ENCODE measurements around the gene ZNF618.

Gene ZNF618

GRCh38 chr9:113973226-113973625 is 97.1 kb downstream of the ZNF618 start:
- H3K4me3 ChIP-seq: no peak overlapping the region
- no peak overlapping the region for H3K27ac ChIP-seq

GRCh38 chr9:113973963-113974413 is 97.9 kb downstream of the ZNF618 start:
- no peak overlapping the region for H3K27ac ChIP-seq
- H3K4me3 ChIP-seq: no peak overlapping the region

- Histone ChIP-seq H3K4me3 (no peak overlapping the region), H3K27ac (no peak overlapping the region)
Measured at GRCh38 chr9:113976915-113977314, 100.8 kb downstream of the ZNF618 start.

GRCh38 chr9:113978725-113979342 is 102.7 kb downstream of the ZNF618 start:
- no peak overlapping the region for H3K4me3 ChIP-seq

GRCh38 chr9:113979343-113980127 is 103.4 kb downstream of the ZNF618 start:
- H3K27ac ChIP-seq: no peak overlapping the region
- no peak overlapping the region for H3K4me3 ChIP-seq

More at GRCh38 chr9:113978725-113979342, 102.7 kb downstream of the ZNF618 start:
- H3K27ac ChIP-seq: no peak overlapping the region

DNA sequence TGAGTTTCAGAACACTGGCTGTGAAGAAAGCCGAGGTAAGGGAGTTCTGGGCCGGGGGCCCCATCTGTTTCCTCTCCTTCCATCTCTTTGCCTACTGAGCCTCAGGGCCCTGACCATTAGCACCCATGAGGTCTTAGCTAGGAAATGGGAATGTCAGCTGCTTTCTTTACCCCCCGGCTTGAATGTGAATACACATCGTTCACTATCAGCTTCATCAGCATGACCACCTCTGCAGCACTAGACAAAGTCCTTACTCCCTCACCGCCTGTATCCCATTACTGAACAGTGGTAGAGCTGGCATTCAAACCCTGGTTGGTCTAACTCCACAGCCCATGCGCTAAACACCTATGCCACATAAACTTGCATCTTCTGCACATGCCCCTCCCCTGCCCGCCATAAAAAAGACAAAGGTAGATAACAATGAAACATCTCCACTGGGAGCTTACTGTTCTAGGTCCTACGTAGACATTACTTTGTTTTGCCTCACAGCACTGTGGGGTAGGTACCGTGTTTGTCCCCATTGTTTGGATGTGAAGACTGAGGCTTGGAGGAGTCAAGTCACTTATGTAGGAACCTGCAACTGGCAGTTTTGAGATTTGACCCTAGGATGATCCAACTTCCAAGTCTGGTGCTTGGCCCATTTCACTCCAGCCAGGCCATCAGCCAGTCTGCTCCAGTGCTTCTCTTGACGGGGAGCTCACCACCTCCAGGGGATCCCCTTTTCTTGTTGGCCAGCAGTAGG is 108.7 kb downstream of the ZNF618 start:
- H3K27ac ChIP-seq: no peak overlapping the region
- H3K4me3 ChIP-seq: no peak overlapping the region

GRCh38 chr9:113985968-113986585 is 110.0 kb downstream of the ZNF618 start:
- H3K4me3 ChIP-seq: no peak overlapping the region

DNA sequence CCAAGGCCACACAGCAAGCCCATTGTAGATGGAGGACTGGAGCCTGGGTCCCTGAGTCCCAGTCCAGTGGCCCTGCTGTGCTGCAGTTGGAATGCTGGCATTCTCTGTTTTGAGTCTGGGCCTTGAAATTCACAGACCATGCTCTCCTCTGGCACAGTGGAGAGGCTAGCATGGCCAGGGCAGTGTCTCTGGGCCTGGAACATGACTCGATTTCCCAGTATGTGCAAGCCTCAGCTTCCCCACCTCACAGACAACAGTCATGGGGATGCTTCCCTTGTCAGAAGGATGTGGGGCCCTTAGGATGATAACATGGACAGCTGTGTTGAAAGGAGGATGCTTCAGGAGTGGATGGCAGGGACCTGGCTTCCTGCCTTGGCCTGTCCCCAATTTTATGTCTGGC is 110.8 kb downstream of the ZNF618 start:
- H3K4me3 ChIP-seq: no peak overlapping the region

More at GRCh38 chr9:113985968-113986585, 110.0 kb downstream of the ZNF618 start:
- H3K27ac ChIP-seq: no peak overlapping the region

DNA sequence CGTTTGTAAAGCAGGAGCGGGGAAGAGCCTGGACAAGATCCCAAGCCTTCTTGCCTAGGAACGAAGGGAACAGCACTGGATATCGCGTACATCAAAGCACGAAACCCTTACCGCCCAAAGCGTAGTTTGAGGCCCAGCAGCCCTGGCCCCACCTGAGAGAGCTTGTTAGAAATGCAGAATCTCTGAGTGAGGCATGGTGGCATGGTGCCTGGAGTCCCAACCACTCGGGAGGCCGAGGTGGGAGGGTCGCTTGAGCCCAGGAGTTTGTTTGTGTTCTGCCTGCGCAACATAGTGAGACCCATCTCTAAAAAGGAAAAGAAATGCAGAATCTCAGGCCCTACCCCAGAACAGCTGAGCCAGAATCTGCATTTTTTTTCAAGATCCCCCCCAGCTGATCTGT is 111.4 kb downstream of the ZNF618 start:
- Histone ChIP-seq H3K4me3 (no peak overlapping the region), H3K27ac (no peak overlapping the region)

More for the DNA sequence above, 110.8 kb downstream of the ZNF618 start:
- H3K27ac ChIP-seq: no peak overlapping the region

DNA sequence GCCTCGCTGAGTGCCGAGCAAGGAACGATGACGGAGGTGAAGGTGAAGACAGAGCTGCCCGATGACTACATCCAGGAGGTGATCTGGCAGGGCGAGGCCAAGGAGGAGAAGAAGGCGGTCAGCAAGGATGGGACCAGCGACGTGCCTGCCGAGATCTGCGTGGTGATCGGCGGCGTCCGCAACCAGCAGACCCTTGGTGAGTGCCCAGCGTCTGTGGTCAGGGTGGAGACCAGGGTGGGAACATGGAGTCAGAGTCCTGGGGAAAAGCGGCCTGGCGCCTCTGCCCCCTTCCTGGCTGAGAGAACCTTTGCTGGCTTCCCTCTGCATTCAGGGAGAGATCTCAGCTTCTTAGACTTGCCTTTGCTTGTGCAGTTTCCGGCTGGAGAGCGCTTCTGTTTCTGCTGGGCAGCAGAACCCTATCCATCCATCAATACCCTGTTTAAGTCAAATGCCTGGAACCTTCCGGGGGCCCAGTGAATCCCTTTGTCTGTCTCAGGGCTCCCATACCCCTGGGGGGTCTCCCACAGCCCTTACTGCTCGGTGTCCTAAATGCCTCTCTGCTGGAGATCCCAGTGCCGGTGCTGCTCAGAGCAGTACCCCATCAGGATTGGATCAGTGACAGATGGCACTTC is 112.4 kb downstream of the ZNF618 start:
- Histone ChIP-seq H3K4me3 (no peak overlapping the region), H3K27ac (no peak overlapping the region)

DNA sequence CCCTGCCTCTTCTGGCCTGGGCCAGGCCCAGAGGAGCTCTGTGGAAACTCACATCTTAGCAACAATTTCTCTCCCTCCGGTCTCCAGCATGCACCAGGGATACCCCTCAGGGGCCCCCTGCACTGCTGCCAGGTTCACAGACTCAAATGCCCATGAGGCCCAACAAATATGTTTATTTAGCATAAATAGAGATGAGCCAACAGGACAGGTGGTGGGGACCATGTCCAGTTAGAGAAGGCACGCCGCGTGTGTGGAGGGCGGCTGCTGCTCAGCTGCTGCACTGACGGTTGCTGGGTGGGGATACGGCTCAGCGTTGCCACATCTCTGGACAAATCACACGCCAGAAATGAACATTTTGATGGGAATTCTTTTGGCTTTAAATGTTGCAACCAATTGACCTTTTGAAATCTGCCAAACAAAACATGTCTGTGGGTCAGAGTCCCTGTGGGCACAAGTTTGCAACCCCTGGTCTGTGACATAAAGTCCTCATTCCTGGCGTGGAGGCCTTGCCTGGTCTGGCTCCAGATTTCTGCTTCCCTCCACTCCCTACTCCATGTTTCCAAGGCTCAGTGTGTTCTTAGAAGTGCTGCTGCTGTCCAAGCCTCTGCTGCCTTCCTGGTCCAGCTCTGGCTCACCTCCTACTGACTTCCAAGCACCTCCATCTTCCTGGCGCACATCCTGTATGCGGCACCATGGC is 113.1 kb downstream of the ZNF618 start:
- no peak overlapping the region for H3K4me3 ChIP-seq
- no peak overlapping the region for H3K27ac ChIP-seq

GRCh38 chr9:113989714-113990569 is 113.8 kb downstream of the ZNF618 start:
- Histone ChIP-seq H3K27ac (no peak overlapping the region), H3K4me3 (no peak overlapping the region)

GRCh38 chr9:113990570-113990907 is 114.4 kb downstream of the ZNF618 start:
- Histone ChIP-seq H3K4me3 (no peak overlapping the region), H3K27ac (no peak overlapping the region)

DNA sequence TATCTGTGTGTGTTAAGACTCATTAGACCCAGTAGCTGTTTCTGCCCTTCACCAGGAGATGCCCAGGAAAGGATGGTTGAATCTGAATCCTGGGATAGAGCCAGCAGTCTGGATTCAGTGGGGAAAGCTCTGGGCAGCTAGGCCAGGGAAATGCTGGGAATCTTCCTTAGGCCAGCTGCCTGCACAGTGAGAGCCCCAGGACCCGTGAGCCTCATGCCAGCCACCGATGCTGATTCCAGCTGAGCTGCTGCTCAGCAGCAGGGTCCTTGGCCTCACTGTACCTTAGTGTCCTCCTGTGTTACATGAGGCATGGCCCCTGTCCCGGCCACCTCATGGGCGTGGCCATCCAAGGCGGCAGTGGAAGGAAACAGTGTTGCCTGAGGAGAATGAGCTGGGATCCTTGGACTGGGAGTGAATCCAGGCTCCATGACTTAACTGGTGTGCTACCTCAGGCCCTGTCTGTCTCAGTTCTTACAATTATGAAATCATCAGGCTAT is 114.9 kb downstream of the ZNF618 start:
- Histone ChIP-seq H3K27ac (no peak overlapping the region), H3K4me3 (no peak overlapping the region)

DNA sequence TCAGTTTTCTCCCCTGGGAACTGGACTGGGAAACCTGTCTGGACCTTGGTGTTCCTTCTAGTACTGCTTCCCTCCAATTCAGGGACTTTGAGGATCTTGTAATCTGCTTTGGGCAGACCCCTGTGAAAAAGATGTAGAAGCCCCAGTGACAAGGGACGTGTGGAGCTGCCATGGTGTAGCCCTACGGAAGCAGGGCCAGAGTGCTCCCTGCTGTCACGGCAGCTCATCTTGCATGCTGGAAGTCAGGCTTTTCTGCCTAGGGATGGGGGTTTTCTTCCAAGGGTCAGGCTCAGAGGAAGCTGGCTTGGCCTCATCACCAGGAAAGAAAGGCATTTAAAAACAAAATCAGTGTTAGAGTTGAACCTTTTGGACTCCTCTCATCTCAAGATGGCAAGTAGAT is 115.6 kb downstream of the ZNF618 start:
- no peak overlapping the region for H3K4me3 ChIP-seq
- no peak overlapping the region for H3K27ac ChIP-seq

DNA sequence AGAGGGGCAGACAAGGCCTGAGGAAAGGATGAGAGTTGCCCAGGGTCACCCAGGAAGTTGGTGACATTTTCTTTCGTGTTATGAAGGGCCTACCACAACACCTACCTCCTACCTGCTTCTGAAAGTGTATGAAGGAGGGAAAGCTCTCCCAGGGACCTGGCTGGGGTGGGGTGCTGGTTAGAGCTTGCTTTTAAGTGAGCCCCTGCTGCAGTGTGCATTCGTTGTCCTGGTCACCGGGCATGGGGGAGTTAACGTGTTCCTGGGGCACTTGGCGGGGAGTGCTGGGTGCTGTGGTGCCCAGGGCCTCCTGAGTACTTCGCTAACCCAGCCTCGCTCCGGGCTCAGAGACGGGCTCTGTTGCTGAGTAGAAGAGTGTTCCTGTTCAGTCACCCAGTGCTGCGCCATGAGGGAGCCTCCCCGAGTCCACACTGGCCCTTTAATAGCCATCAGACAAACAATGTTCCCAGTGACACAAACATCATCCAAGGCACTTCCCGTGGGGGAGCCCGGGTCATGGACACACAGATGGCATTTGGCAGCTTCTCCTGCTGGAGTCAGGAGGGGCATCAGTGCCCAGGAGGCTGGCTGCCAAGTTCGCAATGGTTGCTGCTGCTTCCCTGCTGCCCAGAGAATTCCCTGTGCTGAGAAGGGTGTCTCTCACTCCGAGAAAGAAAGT is 116.3 kb downstream of the ZNF618 start:
- H3K27ac ChIP-seq: peak overlapping the region in 3 of 21 experiments; percentile 1 to 39 (median 17)
- H3K4me3 ChIP-seq: no peak overlapping the region

GRCh38 chr9:113992994-113993393 is 116.9 kb downstream of the ZNF618 start:
- Histone ChIP-seq H3K27ac (peak overlapping the region in 2 of 21 experiments; percentile 1 to 39), H3K4me3 (no peak overlapping the region)

All from skin epidermis (tissue), 12 donors.